Measurements from ENCODE around the gene MAML2. TPM values are rescaled to one million over a fixed set of nuclear protein-coding genes. Genes with fewer than 3 reads are reported as not detected.

The MAML2 gene
- total RNA-seq, 1 donor: 20.1 TPM

DNA sequence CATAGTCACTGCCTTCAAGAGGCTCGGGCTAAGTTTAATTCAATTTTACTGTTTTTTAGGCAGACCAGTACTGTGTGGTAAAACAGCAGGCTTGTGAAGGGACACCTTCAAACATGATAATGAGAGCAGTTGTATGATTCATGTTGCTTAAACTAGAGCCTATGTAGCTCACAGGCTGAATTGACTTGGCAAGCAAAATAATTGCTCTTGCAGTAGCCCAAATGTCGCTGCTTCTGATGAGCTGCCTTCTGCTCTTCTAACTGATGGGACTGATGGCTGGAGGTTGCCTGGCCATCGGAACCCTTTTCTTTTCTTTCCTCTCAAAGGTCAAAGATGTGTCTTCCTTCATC is 137.6 kb downstream of the MAML2 start:
- TF ChIP-seq, protein P1, sequence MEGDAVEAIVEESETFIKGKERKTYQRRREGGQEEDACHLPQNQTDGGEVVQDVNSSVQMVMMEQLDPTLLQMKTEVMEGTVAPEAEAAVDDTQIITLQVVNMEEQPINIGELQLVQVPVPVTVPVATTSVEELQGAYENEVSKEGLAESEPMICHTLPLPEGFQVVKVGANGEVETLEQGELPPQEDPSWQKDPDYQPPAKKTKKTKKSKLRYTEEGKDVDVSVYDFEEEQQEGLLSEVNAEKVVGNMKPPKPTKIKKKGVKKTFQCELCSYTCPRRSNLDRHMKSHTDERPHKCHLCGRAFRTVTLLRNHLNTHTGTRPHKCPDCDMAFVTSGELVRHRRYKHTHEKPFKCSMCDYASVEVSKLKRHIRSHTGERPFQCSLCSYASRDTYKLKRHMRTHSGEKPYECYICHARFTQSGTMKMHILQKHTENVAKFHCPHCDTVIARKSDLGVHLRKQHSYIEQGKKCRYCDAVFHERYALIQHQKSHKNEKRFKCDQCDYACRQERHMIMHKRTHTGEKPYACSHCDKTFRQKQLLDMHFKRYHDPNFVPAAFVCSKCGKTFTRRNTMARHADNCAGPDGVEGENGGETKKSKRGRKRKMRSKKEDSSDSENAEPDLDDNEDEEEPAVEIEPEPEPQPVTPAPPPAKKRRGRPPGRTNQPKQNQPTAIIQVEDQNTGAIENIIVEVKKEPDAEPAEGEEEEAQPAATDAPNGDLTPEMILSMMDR (IDR thresholded peaks at IDR 0.05; ENCODE audit: insufficient read depth, low read length): no peak
- no peak for DNase-seq (ENCODE audit: low read depth)
- no peak overlapping the region for H3K4me3 ChIP-seq (ENCODE audit: low read depth, low read length)

DNA sequence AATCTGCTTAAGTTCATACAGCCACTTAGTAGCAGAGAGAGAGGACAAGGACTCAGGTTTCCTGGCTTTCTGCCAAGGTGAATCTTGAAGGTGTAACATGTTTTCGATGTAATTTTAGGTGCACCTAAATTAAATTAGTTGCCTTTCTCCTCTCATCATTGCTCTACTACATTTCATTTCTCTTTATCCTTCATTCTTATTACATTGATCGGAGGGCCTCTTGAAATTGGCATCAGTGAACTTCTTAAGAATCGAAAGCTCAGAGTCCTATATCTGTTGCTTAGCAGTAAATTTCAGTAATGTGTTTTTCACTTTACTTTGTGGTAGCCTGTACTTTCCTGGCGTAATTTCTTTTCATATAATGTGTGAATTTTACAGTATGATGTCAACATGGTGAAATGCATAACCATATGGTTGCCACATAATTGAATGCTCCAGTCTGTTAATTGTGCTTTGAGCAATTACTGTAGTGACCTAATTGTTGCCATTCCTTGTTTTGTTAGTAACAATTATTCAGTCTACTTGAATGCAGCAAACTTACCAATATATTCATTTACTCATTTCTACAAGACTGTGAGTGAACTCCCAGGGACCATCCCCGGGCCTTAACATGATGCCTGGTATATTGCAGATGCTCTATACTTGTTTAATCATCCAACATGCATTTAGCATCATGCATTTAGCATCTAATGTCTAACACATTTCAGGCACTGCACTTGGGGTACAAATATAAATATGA is 138.1 kb downstream of the MAML2 start:
- H3K4me3 ChIP-seq (ENCODE audit: low read depth, low read length): no peak overlapping the region
- DNase-seq (ENCODE audit: low read depth): no peak
- TF ChIP-seq, protein P1 (IDR thresholded peaks at IDR 0.05; ENCODE audit: insufficient read depth, low read length): no peak

DNA sequence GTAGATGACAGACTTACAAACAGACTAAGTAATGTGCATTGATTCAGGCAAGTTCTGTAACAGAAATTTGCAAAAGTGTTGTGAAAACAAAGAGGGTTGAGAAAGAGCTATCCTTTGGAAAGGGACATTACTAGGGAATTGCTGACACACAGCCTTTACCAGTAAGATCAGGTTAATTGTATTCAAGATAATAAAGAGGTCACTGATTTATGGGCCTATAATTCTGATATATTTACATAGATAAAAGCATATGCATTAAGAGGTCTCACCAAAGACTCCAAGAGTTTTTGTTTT is 138.7 kb downstream of the MAML2 start:
- no peak for DNase-seq (ENCODE audit: low read depth)
- TF ChIP-seq, protein P1 (IDR thresholded peaks at IDR 0.05; ENCODE audit: insufficient read depth, low read length): no peak

DNA sequence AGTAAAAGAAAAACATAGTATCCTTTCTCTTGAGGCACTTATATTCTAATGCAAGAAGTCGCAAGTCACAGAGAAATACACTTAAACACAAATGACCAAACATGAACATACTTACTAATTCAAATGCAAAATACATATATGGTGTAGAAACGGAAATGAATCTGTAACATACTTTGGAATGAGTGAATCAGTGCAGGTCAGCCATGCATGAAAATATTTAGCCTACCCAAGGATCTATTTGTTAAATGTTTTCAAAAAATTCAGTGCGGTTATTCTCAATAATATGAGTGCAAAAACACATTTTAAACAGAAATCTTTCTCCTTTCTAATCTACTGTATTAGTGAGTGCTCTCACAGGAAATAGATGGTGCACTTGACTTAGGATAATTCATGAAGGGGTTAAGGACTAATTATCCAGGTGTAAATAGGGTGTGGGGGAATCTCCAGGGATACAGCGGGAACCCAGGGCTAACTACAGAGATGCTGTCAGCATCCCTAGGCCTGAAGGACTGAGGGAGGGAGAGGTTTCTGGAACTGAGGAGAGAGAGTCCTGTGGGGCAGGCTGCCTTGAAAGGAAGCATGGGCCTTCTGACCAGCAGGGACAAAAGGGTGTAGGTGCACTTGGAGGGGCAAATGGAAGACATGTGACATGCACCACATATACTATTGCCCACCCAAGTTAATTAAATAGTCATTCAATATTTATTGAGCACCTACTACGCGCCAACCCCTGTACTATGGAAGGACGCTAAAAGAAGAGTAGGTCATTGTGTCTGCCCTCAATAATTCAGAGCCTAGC is 139.2 kb downstream of the MAML2 start:
- TF ChIP-seq, protein P1 (IDR thresholded peaks at IDR 0.05; ENCODE audit: insufficient read depth, low read length): no peak
- no peak overlapping the region for H3K4me3 ChIP-seq (ENCODE audit: low read depth, low read length)
- DNase-seq (ENCODE audit: low read depth): no peak

More for the DNA sequence above, 138.7 kb downstream of the MAML2 start:
- H3K4me3 ChIP-seq (ENCODE audit: low read depth, low read length): no peak overlapping the region

DNA sequence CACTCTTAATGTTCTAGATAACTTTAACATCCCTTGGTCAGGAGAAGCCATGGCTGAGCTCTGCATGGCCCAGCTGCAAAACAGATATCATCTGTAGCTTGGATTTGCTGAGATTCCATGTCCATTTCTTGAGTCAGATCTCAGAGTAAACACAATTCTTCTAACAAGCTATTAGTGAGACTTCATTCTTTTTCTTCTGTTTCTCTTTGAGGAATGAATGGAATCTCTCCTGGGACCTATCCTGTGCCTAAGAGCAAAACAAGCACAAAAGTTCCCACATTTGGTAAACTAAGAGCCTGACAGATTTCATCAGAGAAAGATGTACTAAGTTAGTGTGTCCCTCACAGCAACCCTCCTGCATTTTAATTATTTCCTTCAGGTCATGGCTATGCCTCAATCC is 142.8 kb downstream of the MAML2 start:
- peak; percentile 86 for DNase-seq (ENCODE audit: low read depth)
- TF ChIP-seq, protein P1 (IDR thresholded peaks at IDR 0.05; ENCODE audit: insufficient read depth, low read length): no peak
- no peak overlapping the region for H3K4me3 ChIP-seq (ENCODE audit: low read depth, low read length)

DNA sequence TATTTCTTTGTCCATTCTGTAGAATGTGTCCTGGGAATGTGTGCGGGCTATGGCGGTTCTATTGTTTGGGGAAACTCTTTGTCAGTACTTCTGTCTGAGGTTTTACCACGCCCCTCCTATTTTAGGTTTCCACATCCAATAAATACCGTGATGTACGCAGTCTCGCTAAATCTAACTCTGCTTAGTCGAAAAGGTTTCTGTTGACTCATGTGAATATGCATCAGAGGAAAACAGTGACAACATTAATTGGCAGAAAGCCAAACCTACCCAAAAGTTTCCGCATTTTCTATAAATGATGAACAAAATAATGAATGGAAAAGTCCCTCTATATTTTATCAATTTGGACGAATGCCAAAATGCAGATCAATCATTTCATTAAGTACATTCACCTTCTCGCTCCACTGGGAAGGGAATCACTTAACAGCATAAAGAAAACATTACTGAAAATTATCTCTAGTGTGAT is 143.4 kb downstream of the MAML2 start:
- TF ChIP-seq, protein P1 (IDR thresholded peaks at IDR 0.05; ENCODE audit: insufficient read depth, low read length): no peak
- peak; percentile 60 for DNase-seq (ENCODE audit: low read depth)
- no peak overlapping the region for H3K4me3 ChIP-seq (ENCODE audit: low read depth, low read length)

Data from fibroblast of the aortic adventitia (primary cell).